ENCODE results near the gene RNF157.

The RNF157 gene

GRCh38 chr17:76139801-76140660 is 100.3 kb downstream of the RNF157 start:
- DNase-seq, result no peak

GRCh38 chr17:76138896-76139752 is 101.2 kb downstream of the RNF157 start:
- no peak for DNase-seq

- no peak for DNase-seq
Observed at GRCh38 chr17:76138234-76138895, 101.9 kb downstream of the RNF157 start.

GRCh38 chr17:76137351-76138233 is 102.7 kb downstream of the RNF157 start:
- no peak for DNase-seq

GRCh38 chr17:76137001-76137350 is 103.3 kb downstream of the RNF157 start:
- no peak for DNase-seq

GRCh38 chr17:76136276-76137000 is 103.9 kb downstream of the RNF157 start:
- DNase-seq, result no peak

GRCh38 chr17:76135810-76136188 is 104.5 kb downstream of the RNF157 start:
- DNase-seq, result no peak

- DNase-seq, result no peak
Observed at GRCh38 chr17:76134911-76135809, 105.1 kb downstream of the RNF157 start.

GRCh38 chr17:76132574-76133338 is 107.5 kb downstream of the RNF157 start:
- DNase-seq, result no peak

GRCh38 chr17:76131692-76132573 is 108.4 kb downstream of the RNF157 start:
- no peak for DNase-seq

- DNase-seq, result no peak
Observed at GRCh38 chr17:76131051-76131691, 109.1 kb downstream of the RNF157 start.

GRCh38 chr17:76130473-76130872 is 109.8 kb downstream of the RNF157 start:
- DNase-seq, result no peak

GRCh38 chr17:76125922-76126321 is 114.4 kb downstream of the RNF157 start:
- no peak for DNase-seq

GRCh38 chr17:76125391-76125675 is 115.0 kb downstream of the RNF157 start:
- DNase-seq, result no peak

- DNase-seq, result no peak
Observed at GRCh38 chr17:76124582-76125390, 115.5 kb downstream of the RNF157 start.

- no peak for DNase-seq
Observed at GRCh38 chr17:76123749-76124581, 116.3 kb downstream of the RNF157 start.

- no peak for DNase-seq
Observed at GRCh38 chr17:76123191-76123499, 117.1 kb downstream of the RNF157 start.

Measured in central memory CD4-positive, alpha-beta T cell (primary cell).